HG03354 (cell line): Measurements from ENCODE around the gene KLHL26.
"Not testable (repeated sequence)": the region's sequence is repeated elsewhere in the genome, so short reads cannot be mapped to it uniquely, and the experiment has no call there.

ENCODE experiments used
- ATAC-seq: cut with Tn5 transposase; IDR thresholded peaks from one replicate; pipeline ENCODE4 v1.9.1; 2021; ENCODE audit warnings: mild to moderate bottlenecking; ENCODE audit not compliant: unreplicated experiment, poor library complexity, severe bottlenecking

The KLHL26 gene

DNA sequence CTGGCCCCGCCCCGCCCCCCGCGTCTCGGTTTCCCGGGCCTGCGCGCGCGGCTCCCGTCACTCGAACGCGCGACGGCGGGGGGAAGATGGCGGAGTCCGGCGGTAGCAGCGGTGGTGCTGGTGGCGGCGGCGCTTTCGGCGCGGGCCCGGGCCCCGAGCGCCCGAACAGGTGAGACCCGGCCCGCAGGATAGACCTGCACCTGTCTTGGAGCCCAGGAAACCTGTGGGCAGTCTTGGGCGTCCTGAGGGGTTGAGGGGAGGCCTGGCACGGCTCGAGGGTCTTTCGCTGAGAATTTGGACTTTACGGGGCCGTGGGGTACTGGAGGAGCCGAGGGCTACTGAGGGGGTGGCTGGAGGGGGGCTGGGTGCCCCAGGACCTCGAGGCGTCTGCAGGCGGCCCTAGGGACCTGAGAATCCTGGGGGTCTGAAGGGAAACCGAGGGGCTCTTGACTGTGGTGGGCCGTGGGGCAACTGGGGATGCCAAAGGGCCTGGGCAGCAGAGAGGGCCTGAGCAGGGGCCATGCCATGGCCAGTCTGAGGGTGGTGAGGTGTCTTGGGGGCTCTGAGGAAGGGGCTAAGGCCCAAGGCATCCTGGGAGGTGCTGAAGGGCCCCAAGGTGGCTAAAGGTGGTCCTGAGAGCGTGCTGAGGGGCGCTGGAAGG, at the start of gene KLHL26:
Gene KLHL26 (plus strand): TSS at position 60 of the 661 bp plus-strand sequence. CDS start 27 bp downstream, at position 87.
- no peak for ATAC-seq

GRCh38 chr19:18587561-18587960, 49.3 kb upstream of the KLHL26 start:
- ATAC-seq = no peak

DNA sequence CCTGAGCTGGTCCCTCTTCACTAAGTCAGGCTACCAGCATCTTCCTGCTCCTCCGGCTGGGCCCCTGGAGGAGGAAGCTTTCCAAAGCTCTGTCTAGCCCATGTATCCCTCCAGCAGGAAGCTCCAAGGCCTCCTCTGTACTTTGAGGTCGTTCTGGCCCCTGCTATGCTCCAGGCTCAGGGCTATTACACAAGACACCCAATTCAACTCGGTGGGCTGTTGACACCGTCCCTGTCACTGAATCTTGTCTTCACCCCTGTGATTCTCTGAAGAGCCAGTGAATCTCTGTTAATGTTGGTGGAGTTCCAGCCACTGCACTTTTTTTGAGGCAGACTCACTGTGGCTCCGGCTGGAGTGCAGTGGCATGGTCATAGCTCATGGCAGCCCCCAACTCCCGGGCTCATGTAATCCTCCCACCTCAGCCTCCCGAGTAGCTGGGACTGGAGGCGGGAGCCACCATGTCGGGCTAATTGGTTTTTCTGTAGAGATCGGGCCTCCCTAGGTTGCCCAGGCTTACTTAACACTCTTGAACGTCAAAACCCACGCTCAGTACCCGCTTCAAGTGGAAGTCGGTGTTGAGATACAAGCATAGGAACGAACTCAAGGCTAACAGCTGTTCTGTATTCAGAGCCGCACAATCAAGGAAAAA, 48.7 kb upstream of the KLHL26 start:
- no peak for ATAC-seq

GRCh38 chr19:18588611-18589379, 48.0 kb upstream of the KLHL26 start, which contains the start of gene REX1BD:
Gene REX1BD, plus strand, starts transcription at chr19:18588798. Its CDS starts 4 bp downstream, at chr19:18588802.
- ATAC-seq = peak; percentile 72

DNA sequence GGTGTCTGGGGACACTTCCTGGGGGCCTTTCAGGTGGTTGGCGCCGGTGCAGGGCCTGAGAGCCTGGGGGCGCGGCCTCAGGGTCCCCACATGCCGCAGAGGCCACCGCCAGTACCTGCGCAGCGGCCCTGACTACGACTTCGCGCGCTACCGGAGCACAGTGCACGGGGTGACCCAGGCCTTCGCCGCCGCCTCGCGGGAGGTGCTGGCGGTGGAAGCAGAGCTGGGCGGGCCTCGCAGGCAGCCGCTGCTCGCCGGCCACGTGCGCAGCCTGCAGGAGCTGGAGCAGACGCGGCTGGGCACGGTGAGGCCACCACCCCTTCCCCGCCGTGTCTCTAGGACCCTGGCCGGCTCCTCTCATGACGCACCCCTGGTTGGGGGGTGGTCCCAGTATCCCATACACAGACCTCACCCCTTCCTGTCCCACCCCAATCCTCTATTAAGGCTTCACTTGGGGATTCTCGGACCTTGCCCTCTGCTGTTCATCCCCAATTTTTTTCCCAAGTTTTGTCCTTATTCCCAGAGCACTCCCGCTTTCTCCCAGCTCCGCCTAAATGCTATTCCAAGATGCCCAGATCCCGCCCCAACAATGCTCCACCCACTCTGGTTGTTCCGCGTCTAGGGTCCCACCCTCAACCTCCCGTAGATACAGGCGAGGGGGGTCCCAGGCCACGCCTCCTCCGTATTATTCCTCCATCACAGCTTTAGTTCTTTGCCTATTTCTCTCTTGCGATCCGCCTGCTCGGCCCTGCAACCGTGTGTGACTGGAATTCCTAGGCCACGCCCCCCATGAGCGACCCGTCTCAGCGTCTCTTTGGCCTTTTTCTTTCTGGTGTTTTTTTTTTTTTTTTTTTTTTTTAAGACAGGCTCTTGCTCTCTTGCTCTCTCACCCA, 47.2 kb upstream of the KLHL26 start:
- ATAC-seq = peak; percentile 40

GRCh38 chr19:18590273-18591272, 46.3 kb upstream of the KLHL26 start:
- no peak for ATAC-seq

DNA sequence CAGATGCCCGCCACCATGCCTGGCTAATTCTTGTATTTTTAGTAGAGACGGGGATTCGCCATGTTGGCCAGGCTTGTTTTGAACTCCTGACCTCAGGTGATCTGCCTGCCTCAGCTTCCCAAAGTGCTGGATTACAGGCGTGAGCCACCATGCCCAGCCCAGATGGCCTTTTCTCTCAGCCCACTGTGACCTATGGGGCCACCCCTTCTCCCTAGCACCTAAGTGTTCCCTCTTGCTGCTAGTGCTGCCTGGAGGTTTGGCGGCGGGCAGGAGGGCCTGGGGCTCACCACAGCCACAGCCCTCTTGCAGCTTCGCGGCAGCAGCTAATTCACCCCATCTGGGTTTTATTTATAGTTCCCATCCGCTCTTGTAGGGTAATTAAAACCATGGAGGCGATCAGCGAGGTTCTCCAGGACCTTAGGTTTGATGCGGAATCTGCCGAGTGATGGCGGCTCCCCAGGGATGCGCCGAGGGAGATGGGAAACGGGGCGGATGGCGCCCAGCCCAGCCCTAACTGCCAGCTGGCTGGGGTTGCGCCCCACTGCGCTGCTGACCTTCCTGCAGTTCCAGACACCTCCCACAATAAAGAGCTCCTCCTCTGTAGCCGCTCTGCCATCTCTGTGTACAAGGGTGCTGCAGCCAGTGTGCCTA, 45.0 kb upstream of the KLHL26 start:
- no peak for ATAC-seq

- not testable (repeated sequence) for ATAC-seq
Measured at GRCh38 chr19:18592732-18593131, 44.1 kb upstream of the KLHL26 start.

- ATAC-seq = no peak
Measured at GRCh38 chr19:18593367-18594095, 43.3 kb upstream of the KLHL26 start.

DNA sequence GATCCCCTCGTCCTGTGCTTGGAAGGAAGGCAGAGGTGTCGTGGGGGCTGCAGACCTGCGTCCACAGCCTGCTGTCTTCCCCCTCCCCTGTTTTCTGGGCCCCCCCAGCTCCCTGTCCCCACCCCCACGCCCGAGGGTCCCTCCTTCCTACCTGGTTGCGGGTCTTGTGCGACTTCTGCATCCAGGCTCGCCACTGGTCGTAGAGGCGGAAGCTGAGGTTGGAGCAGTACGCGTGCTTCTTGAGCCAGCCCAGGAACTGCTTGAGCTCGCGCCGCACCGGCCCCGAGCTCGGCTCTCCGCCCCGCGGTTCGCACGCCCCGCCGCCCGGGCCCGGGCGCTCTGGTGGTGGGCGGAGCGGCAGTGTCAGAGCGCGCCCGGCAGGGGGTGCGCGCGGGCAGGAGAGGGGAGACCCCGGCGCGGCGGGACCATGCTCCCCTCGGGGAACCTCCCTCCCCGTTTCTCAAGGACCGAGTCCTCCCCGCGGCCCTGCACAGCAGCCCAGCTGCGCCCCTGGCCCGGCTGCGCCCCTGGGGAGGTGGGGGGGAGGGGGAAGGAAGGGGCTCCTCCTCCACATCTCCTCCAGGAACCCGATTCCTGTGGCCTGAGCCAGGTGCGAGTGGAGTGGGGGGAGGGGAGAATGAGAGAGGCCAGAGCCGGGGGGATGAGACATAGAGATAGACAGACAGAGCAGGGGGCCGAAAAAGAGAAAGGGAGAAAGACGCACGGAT, 42.6 kb upstream of the KLHL26 start:
- ATAC-seq = no peak

- no peak for ATAC-seq
Measured at GRCh38 chr19:18594824-18595373, 41.9 kb upstream of the KLHL26 start.

GRCh38 chr19:18595475-18595874, 41.4 kb upstream of the KLHL26 start:
- no peak for ATAC-seq

GRCh38 chr19:18596752-18597157, 40.1 kb upstream of the KLHL26 start:
- no peak for ATAC-seq

- no peak for ATAC-seq
Measured at GRCh38 chr19:18597809-18598660, 38.8 kb upstream of the KLHL26 start.

- ATAC-seq = no peak
Measured at GRCh38 chr19:18599485-18599884, 37.3 kb upstream of the KLHL26 start.
